Activated gamma-delta T cell treated with Interleukin-2 at 50 U/mL for 16 hours (primary cell): Measurements from ENCODE around the gene C6orf15.
"Not testable (repeated sequence)": the region's sequence is repeated elsewhere in the genome, so short reads cannot be mapped to it uniquely, and the experiment has no call there.

Experiments
- DNase-seq: peaks from one replicate; pipeline ENCODE4 v3.0.0-alpha.2; 2020

C6orf15 gene

GRCh38 chr6:31098449-31098938 lies 13.9 kb downstream of the C6orf15 start:
- no peak for DNase-seq

GRCh38 chr6:31096656-31097055 lies 15.7 kb downstream of the C6orf15 start:
- no peak for DNase-seq

GRCh38 chr6:31096215-31096614 lies 16.2 kb downstream of the C6orf15 start:
- no peak for DNase-seq

GRCh38 chr6:31094389-31094881 lies 17.9 kb downstream of the C6orf15 start:
- DNase-seq = peak; percentile 64

GRCh38 chr6:31092769-31093505 lies 19.4 kb downstream of the C6orf15 start:
- no peak for DNase-seq

GRCh38 chr6:31092238-31092637 lies 20.1 kb downstream of the C6orf15 start:
- DNase-seq = no peak

GRCh38 chr6:31091680-31092079 lies 20.7 kb downstream of the C6orf15 start:
- DNase-seq = no peak

- no peak for DNase-seq
These were observed 21.4 kb downstream of the C6orf15 start for GRCh38 chr6:31090973-31091364.

GRCh38 chr6:31090275-31090972 lies 22.0 kb downstream of the C6orf15 start:
- no peak for DNase-seq

GRCh38 chr6:31087494-31088089 lies 24.8 kb downstream of the C6orf15 start:
- DNase-seq = peak; percentile 90

GRCh38 chr6:31086788-31087440 lies 25.5 kb downstream of the C6orf15 start:
- DNase-seq = no peak

GRCh38 chr6:31083742-31084354 lies 28.5 kb downstream of the C6orf15 start:
- no peak for DNase-seq

- no peak for DNase-seq
These were observed 30.5 kb downstream of the C6orf15 start for GRCh38 chr6:31081872-31082271.

GRCh38 chr6:31079656-31080261 lies 32.6 kb downstream of the C6orf15 start:
- DNase-seq = peak; percentile 69

- no peak for DNase-seq
These were observed 35.8 kb downstream of the C6orf15 start for GRCh38 chr6:31076611-31077010.

GRCh38 chr6:31075528-31075927 lies 36.8 kb downstream of the C6orf15 start:
- no peak for DNase-seq

- no peak for DNase-seq
These were observed 38.0 kb downstream of the C6orf15 start for GRCh38 chr6:31074401-31074800.

GRCh38 chr6:31070711-31071197 lies 41.6 kb downstream of the C6orf15 start:
- no peak for DNase-seq

- DNase-seq = peak; percentile 67
These were observed 43.6 kb downstream of the C6orf15 start for GRCh38 chr6:31068669-31069340.

GRCh38 chr6:31067891-31068668 lies 44.3 kb downstream of the C6orf15 start:
- DNase-seq = not testable (repeated sequence)

GRCh38 chr6:31067028-31067427 lies 45.3 kb downstream of the C6orf15 start:
- not testable (repeated sequence) for DNase-seq
